ENCODE measurements around the gene DAZL. TPM values are rescaled to one million over a fixed set of nuclear protein-coding genes. Genes with fewer than 3 reads are reported as not detected.

The DAZL gene
- total RNA-seq, 4 donors from 2014 or later = not detected

DNA sequence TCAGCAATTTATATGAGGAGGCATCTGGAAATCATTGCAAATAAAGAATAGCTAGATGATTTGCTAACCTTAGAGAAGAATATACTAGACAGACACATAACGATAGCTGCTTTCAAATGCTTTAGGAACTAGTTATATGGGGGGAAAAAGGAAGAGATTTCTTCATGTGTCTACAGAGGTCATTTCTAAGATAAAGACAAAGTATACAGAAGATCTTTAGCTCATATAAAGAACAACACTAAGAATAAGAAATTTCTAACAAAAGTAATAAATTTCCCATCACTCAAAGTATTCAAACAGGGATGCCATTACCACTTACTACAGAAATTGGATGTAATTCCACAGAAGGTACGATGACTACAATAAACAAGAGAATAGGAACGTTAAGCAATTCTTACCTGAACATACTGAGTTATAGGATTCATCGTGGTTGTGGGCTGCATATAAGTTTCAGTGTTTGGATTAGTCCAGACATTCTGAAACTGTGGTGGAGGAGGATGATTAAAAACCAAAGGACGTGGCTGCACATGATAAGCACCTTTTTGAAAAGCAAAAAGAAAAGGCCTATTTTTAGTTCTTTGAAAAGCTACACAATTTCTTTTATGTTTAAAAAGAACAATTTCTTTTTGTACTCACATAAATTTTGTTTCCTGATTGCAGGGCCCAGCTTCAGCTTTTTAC, 8.7 kb downstream of the DAZL start:
- TF ChIP-seq POLR2A (IDR thresholded peaks at IDR 0.05) = no peak
- TF ChIP-seq, protein P1, sequence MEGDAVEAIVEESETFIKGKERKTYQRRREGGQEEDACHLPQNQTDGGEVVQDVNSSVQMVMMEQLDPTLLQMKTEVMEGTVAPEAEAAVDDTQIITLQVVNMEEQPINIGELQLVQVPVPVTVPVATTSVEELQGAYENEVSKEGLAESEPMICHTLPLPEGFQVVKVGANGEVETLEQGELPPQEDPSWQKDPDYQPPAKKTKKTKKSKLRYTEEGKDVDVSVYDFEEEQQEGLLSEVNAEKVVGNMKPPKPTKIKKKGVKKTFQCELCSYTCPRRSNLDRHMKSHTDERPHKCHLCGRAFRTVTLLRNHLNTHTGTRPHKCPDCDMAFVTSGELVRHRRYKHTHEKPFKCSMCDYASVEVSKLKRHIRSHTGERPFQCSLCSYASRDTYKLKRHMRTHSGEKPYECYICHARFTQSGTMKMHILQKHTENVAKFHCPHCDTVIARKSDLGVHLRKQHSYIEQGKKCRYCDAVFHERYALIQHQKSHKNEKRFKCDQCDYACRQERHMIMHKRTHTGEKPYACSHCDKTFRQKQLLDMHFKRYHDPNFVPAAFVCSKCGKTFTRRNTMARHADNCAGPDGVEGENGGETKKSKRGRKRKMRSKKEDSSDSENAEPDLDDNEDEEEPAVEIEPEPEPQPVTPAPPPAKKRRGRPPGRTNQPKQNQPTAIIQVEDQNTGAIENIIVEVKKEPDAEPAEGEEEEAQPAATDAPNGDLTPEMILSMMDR (IDR thresholded peaks at IDR 0.05) = no peak
- DNase-seq = no peak
- H3K36me3 ChIP-seq = no peaks in the 10 kb centered on the region
- intact Hi-C loops (cut with DNase I) = no loop called here
- H3K4me1 ChIP-seq = no peaks in the 10 kb centered on the region
- H3K4me3 ChIP-seq = no peak overlapping the region
- H3K27me3 ChIP-seq = no peaks in the 10 kb centered on the region
- no peak overlapping the region for H3K27ac ChIP-seq
- H3K9me3 ChIP-seq = no peaks in the 10 kb centered on the region
- WGBS, 2 donors = 70 to 71% methylated on average over 5 of the region's 5 CpGs

DNA sequence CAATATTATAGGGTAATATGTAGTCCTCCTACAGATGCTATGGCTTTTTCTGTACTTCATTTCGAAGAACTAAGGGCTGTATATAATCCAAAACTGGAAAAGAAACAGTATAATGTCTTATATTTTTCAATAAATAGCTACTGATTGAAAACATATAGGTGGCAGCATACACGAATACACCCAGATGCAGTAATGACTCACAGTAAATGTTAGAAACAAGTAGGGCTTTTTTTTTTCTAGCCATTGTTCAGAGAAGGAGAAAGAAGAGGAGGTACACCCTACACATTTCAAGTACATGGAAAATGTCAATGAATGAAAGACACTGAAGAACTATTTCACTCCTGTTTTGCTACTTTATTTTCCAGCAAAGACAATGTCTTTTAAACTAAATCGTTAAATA, 9.4 kb downstream of the DAZL start:
- no peak for DNase-seq
- WGBS, 2 donors = 47 to 54% methylated on average over 3 of the region's 3 CpGs
- intact Hi-C loops (cut with DNase I) = no loop called here
- Histone ChIP-seq H3K9me3 (no peaks in the 10 kb centered on the region), H3K4me1 (no peaks in the 10 kb centered on the region), H3K36me3 (no peaks in the 10 kb centered on the region), H3K27me3 (no peaks in the 10 kb centered on the region), H3K27ac (no peak overlapping the region), H3K4me3 (no peak overlapping the region)
- TF ChIP-seq POLR2A (IDR thresholded peaks at IDR 0.05) = no peak
- TF ChIP-seq, protein P1 (IDR thresholded peaks at IDR 0.05) = no peak

DNA sequence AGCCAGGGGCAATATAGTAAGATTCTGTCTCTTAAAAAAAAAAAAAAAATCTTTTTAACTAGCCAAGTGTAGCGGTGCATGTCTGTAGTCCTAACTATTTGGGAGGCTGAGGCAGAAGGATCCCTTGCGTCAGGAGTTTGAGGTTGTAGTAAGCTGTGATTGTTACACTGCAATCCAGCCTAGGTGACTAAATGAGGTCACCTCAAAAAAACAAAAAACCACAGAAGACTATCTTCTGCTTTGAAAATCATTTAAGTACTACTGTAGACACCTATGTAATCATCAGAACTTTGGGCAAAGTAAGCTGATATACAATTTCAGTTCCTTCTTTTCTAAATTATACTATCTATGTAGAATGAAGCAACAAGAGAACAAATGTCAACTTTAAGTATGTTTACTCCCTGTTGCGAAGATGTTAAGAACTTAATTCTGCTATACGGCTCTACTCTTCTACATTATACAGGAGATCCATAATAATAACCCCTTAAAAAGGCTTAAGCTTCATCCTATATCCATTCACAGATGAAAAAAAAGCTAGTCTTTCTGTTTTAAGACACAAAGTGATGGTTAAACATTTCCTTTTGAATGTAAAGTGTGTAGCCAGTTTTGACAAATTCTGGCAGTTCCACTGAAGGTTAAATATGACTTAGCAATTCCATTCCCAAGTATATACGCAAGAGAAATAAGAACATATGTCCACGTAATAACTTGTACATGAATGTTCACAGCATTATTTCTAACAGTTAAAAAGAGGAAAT, 15.2 kb downstream of the DAZL start:
- Histone ChIP-seq H3K4me3 (no peak overlapping the region), H3K36me3 (no peaks in the 10 kb centered on the region), H3K27me3 (no peaks in the 10 kb centered on the region), H3K9me3 (no peaks in the 10 kb centered on the region), H3K27ac (no peak overlapping the region), H3K4me1 (no peaks in the 10 kb centered on the region)
- no peak for DNase-seq
- intact Hi-C loops (cut with DNase I) = no loop called here
- 84 to 87% methylated on average over 6 of the region's 6 CpGs for WGBS, 2 donors
- TF ChIP-seq, protein P1 (IDR thresholded peaks at IDR 0.05) = no peak
- TF ChIP-seq POLR2A (IDR thresholded peaks at IDR 0.05) = no peak

DNA sequence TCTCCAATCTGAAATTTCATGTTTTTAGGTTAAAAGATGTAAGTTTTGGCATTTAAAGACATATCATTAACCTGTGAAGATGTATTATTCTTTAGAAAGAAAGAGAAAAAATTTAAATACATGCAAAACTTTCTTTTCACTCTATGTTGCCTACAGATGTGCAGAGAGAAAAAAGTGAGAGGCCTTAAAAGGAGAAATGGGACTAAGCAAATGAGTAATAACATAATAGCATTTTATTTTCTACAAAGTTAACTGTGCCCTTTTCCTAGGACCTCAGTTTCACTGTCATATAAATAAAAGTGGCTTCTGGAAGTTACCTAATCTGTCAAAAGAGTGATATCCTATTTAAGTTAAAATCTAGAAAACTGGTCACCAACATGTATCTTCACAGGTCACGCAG, 16.1 kb downstream of the DAZL start:
- DNase-seq = no peak
- Histone ChIP-seq H3K4me3 (no peak overlapping the region), H3K27me3 (no peaks in the 10 kb centered on the region), H3K9me3 (no peaks in the 10 kb centered on the region), H3K36me3 (no peaks in the 10 kb centered on the region), H3K4me1 (no peaks in the 10 kb centered on the region), H3K27ac (no peak overlapping the region)
- TF ChIP-seq, protein P1 (IDR thresholded peaks at IDR 0.05) = no peak
- TF ChIP-seq POLR2A (IDR thresholded peaks at IDR 0.05) = no peak
- intact Hi-C loops (cut with DNase I) = no loop called here
- 96 to 100% methylated on average over 1 of the region's 1 CpG for WGBS, 2 donors

DNA sequence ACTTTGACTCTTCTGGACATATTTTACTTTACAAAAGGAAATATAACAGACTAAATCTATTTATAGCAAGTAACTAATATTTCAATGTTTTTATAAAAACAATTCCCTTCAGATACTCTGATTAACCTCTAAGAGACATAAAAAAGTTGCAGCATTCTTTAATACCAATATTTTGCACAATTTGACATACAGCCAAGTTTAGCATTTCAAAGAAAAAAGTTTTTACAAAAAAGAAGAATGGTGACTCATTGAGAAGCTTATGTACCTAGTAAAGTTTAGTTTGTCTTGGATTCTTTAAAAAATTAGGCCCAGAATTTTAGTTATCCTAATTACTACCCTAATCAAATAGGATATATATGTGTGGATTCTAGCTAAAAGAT, 17.6 kb downstream of the DAZL start:
- intact Hi-C loops (cut with DNase I) = no loop called here
- no peak for DNase-seq
- no peak for TF ChIP-seq POLR2A (IDR thresholded peaks at IDR 0.05)
- TF ChIP-seq, protein P1 (IDR thresholded peaks at IDR 0.05) = no peak
- H3K36me3 ChIP-seq = no peaks in the 10 kb centered on the region
- H3K27ac ChIP-seq = no peak overlapping the region
- H3K9me3 ChIP-seq = no peaks in the 10 kb centered on the region
- H3K27me3 ChIP-seq = no peaks in the 10 kb centered on the region
- H3K4me3 ChIP-seq = no peak overlapping the region
- H3K4me1 ChIP-seq = no peaks in the 10 kb centered on the region
